Left lung (tissue), 10 donors: Measurements from ENCODE around the gene CDKN3. TPM values are rescaled to one million over a fixed set of nuclear protein-coding genes. Genes with fewer than 3 reads are reported as not detected.
"Not testable (repeated sequence)": the region's sequence is repeated elsewhere in the genome, so short reads cannot be mapped to it uniquely, and the experiment has no call there.

Experiments
- ATAC-seq: fragments of 200-7000 bp; cut with Tn5 transposase; one replicate; pipeline ENCODE4 v1.9.1; 2020; ENCODE audit warnings: moderate library complexity
- DNase-seq, 4 donors: peaks; one replicate each; pipeline ENCODE4 v3.0.0-alpha.2; 2013 to 2020
- H3K27ac ChIP-seq, 2 donors: fragments of 200-600 bp; sonication (generic) in 1 of 2; one replicate each; pipeline versions ENCODE4 v1.5.0 to v1.8.0; 2020 to 2021
- H3K27me3 ChIP-seq, 2 donors: fragments of 200-600 bp; sonication (generic) in 1 of 2; one replicate each; pipeline versions ENCODE4 v1.5.0 to v1.8.0; 2020 to 2021
- H3K36me3 ChIP-seq, 2 donors: fragments of 200-600 bp; sonication (generic) in 1 of 2; one replicate each; pipeline versions ENCODE4 v1.5.0 to v1.8.0; 2020 to 2021
- H3K4me1 ChIP-seq, 2 donors: fragments of 200-600 bp; one replicate each; pipeline ENCODE4 v1.8.0; 2021
- H3K4me3 ChIP-seq, 2 donors: fragments of 200-600 bp; sonication (generic) in 1 of 2; one replicate each; pipeline versions ENCODE4 v1.5.0 to v1.8.0; 2020 to 2021; ENCODE audit warnings: mild to moderate bottlenecking in 1 of 2
- H3K9me3 ChIP-seq, 2 donors: fragments of 200-600 bp; sonication (generic) in 1 of 2; one replicate each; pipeline versions ENCODE4 v1.5.0 to v1.8.0; 2020 to 2021
- intact Hi-C, 2 donors: fragments of 100-400 bp; cut with DNase I; formaldehyde crosslinking; loops; one replicate each; pipeline versions ENCODE4 v1.11.2 to v1.14.2; 2022
- polyA plus RNA-seq, 6 donors: library from polyadenylated mRNA; unstranded; fragments of 120-200 nt; gene quantifications; one replicate each; pipeline ENCODE4 v1.2.1, GENCODE V29; 2013; ENCODE audit not compliant: insufficient read length in 6 of 6
- total RNA-seq, 2 donors: library from RNA; stranded (reverse); fragmentation: NEBNext Ultra II Directional; extraction: Animal tissue kit (Norgen Biotek cat#: 25700); gene quantifications; one replicate each; pipeline ENCODE4 v1.2.1, GENCODE V29; 2021
- TF ChIP-seq, protein P1 (sequence below), 2 donors: fragments of 200-600 bp; sonication (generic) in 1 of 2; IDR thresholded peaks; one replicate each; pipeline versions ENCODE4 v1.5.0 to v1.8.0; 2021; ENCODE audit warnings: antibody characterized with exemption in 2 of 2
- donor health status: DM: no; HTN: yes; CAD: no.
- donor health status: DM: no; HTN: no; CAD: no.

Gene CDKN3
- total and polyA plus RNA-seq, 8 donors, result 2.7 to 38.7 (median 20.2) TPM

DNA sequence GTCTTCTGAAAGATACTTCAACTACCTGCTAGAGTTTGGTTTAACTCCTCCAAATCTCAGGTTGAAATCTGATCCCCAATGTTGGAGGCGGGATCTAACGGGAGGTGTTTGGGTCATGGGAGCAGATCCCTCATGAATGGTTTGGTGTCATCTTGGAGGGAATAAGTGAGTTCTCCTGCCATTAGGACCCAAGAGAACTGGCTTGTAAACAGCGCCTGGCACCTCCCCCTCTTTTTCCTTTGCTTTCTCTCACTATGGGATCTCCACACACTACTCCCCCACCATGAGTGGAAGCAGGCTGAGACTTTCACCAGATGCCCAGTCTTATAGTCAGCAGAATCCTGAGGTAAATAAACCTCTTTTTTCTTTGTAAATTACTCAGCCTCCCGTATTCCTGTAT, 41.9 kb downstream of the CDKN3 start:
- H3K4me1 ChIP-seq, result peaks cover 18 to 74% of the 10 kb centered on the region in 2 donors
- TF ChIP-seq, protein P1, sequence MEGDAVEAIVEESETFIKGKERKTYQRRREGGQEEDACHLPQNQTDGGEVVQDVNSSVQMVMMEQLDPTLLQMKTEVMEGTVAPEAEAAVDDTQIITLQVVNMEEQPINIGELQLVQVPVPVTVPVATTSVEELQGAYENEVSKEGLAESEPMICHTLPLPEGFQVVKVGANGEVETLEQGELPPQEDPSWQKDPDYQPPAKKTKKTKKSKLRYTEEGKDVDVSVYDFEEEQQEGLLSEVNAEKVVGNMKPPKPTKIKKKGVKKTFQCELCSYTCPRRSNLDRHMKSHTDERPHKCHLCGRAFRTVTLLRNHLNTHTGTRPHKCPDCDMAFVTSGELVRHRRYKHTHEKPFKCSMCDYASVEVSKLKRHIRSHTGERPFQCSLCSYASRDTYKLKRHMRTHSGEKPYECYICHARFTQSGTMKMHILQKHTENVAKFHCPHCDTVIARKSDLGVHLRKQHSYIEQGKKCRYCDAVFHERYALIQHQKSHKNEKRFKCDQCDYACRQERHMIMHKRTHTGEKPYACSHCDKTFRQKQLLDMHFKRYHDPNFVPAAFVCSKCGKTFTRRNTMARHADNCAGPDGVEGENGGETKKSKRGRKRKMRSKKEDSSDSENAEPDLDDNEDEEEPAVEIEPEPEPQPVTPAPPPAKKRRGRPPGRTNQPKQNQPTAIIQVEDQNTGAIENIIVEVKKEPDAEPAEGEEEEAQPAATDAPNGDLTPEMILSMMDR (IDR thresholded peaks at IDR 0.05), result no peak
- H3K36me3 ChIP-seq, result no peaks in the 10 kb centered on the region
- intact Hi-C loops, result no loop called here
- DNase-seq (no peak), ATAC-seq (no peak)
- no peaks in the 10 kb centered on the region for H3K9me3 ChIP-seq
- H3K27ac ChIP-seq, result no peak overlapping the region
- H3K27me3 ChIP-seq, result no peaks in the 10 kb centered on the region
- H3K4me3 ChIP-seq, result no peak overlapping the region

DNA sequence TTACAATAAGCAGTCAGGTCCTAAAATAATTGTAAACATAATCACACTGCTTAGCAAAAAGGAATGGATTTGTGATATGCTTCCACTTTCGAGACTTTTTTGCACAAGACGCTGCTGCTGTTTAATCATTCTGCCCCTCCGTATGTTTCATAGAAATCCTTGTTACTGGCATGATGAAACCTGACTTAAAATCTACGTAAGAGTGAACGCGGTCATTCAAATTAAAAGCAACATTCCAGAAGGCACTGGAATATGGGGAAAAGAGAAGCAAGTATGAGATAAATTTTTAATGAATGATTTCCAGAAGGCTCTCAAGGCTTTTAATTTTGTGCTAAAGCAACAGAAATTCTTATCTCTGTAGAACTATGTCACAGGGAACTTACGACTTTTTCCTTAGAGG, 43.2 kb downstream of the CDKN3 start:
- TF ChIP-seq, protein P1 (IDR thresholded peaks at IDR 0.05), result no peak
- no peaks in the 10 kb centered on the region for H3K27me3 ChIP-seq
- peak overlapping the region; percentile 92 to 94 for H3K27ac ChIP-seq
- H3K4me1 ChIP-seq, result peaks cover 12 to 61% of the 10 kb centered on the region in 2 donors
- intact Hi-C loops, result no loop called here
- peak overlapping the region; percentile 49 to 70 for H3K4me3 ChIP-seq
- no peaks in the 10 kb centered on the region for H3K36me3 ChIP-seq
- H3K9me3 ChIP-seq, result no peaks in the 10 kb centered on the region
- ATAC-seq, result no peak
- DNase-seq, result peak in 1 of 4 donors; percentile 12

DNA sequence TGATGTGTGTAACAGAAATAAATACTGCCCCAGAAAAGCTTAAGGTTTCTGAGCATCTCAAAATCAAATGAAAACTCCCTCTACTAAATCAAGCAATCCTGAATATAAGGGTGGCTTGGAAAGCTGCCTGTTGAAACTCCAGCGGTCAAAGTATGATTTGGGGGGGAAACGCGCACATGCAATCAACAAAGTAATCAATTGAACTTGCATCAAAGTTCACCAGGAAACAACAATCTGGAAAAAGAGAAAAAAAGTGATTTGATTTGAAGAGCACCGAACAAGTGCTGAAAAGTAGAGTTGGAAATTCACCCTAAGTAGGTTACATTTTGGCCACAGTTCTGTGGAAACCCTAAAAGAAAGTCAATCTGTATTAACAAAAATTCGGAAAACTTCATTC, 43.7 kb downstream of the CDKN3 start:
- H3K36me3 ChIP-seq, result no peaks in the 10 kb centered on the region
- H3K27me3 ChIP-seq, result no peaks in the 10 kb centered on the region
- peaks cover 10 to 57% of the 10 kb centered on the region in 2 donors for H3K4me1 ChIP-seq
- ATAC-seq, result no peak
- peak overlapping the region; percentile 92 to 94 for H3K27ac ChIP-seq
- peak overlapping the region; percentile 49 to 70 for H3K4me3 ChIP-seq
- TF ChIP-seq, protein P1 (IDR thresholded peaks at IDR 0.05), result no peak
- no peaks in the 10 kb centered on the region for H3K9me3 ChIP-seq
- intact Hi-C loops, result no loop called here
- DNase-seq, result peak in 1 of 4 donors; percentile 8

GRCh38 chr14:54440873-54441868, 44.4 kb downstream of the CDKN3 start, which contains the start of gene CNIH1:
Gene CNIH1 (minus strand): TSS chr14:54441374. CDS start chr14:54441327, 47 bp downstream.
- H3K9me3 ChIP-seq, result no peaks in the 10 kb centered on the region
- no peaks in the 10 kb centered on the region for H3K27me3 ChIP-seq
- no peaks in the 10 kb centered on the region for H3K36me3 ChIP-seq
- DNase-seq (peak; percentile 93 to 99 (median 94)), ATAC-seq (peak; percentile 97)
- H3K4me3 ChIP-seq, result peak within 1 kb of the TSS; percentile 49 to 70
- intact Hi-C loops, result no loop called here
- H3K4me1 ChIP-seq, result peaks cover 11 to 55% of the 10 kb centered on the region in 2 donors
- TF ChIP-seq, protein P1 (IDR thresholded peaks at IDR 0.05), result peak; percentile 89 to 91
- H3K27ac ChIP-seq, result peak within 1 kb of the TSS; percentile 92 to 94

GRCh38 chr14:54442961-54443360, 46.2 kb downstream of the CDKN3 start:
- intact Hi-C loops, H3K27me3 ChIP-seq, H3K9me3 ChIP-seq, H3K36me3 ChIP-seq, ATAC-seq, H3K27ac ChIP-seq, H3K4me3 ChIP-seq: not testable (repeated sequence)
- DNase-seq, result peak in 1 of 4 donors; percentile 74
- H3K4me1 ChIP-seq, result peaks cover 16 to 52% of the 10 kb centered on the region in 2 donors
